HL-60/S4 (cell line): ENCODE data around the gene CRYGN.

Experiments used
- in situ Hi-C: fragments of 300-500 bp; cut with MboI; formaldehyde crosslinking; loops from 2 replicates; pipeline ENCODE4 v1.14.3; 2022; ENCODE audit warnings: low sequenced_read_pairs

CRYGN gene, protein sequence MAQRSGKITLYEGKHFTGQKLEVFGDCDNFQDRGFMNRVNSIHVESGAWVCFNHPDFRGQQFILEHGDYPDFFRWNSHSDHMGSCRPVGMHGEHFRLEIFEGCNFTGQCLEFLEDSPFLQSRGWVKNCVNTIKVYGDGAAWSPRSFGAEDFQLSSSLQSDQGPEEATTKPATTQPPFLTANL

DNA sequence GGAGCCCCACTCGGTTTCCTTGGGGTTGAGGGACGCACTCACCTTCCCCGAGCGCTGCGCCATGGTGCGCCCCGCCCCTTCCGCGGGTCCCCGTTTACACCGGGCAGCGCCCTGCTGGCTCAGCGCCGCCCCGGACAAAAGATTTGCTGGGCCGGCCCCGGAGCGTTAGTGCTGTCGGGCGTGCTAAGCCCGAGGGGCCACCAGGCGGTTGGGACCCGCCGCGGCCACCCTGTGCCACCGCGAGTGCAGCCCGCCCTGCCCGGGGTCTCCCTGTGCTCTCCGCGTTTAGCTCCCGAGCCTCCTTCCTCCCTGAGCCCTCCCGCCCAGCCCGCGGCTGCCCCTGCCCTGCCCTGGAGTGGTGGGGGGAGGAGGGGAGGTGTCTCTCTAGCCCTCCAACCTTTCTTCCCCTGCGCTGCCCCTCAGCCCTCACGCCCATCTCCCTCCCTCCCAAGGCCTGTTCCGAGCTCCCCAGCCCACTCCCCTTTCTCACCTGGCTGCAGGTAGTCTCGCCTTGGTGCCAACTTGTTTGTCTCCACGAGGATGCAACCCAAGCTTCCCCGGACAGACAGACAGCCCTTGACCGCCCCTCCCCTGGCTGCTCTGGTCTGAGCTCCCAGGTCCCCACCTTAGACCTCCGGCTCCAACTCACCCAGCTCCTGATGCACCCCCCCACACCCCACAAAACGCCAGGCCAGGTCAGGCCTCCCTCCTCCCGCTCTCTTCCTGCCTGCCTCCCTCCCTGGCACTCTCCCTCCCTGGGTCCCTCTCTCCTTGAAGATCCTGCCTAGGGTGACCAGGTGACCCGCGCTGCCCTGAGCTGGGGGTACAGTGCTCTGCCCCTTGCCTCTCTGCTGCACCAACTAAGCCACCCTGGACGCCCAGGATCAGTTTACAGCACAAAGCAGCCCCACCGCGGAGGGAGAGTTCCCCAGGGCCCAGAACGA is at the start of gene CRYGN:
Gene CRYGN, minus strand, starts transcription at position 287 of the 944 bp plus-strand sequence. Its CDS starts 224 bp downstream, at position 63.
- in situ Hi-C loops: loop anchor here (10.0 kb wide), 1 partner anchor 65 kb away; no protein-coding TSS in a partner anchor

DNA sequence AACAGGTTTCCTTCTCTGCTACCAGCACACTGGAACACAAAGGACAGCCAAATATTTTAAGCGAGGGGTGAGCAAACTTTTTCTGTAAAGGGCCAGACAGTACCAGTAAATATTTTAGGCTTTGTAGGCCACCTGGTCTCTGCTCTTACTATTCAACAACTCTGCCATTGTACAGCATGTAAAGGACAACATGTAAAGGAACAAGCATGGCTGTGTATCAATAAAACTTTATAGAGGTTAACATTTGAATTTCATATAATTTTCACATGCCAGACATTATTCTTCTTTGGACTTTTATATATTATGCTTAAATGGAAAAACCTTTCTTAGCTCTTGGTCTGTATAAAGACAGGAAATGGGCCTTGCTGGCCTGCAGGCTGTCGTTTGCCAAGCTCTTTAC is 49.6 kb upstream of the CRYGN start:
- in situ Hi-C loops: no loop called here

DNA sequence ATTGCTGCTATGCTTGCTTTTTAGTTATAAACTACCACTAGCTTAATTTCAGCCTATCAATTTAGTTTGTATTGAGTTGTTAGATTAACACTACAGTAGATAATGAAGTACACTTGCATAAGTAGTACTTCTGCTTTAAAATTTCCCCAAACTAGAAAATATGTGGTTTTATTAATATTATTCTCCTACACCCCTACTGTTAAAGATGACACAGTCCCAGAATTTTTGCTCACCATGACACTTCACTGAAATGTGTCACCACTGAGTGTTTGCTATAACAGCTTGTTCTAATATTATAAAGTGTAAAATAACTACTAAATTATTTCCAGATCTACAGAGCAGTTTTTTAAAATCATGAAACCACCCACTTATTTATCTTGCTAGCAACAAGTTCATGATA is 48.2 kb upstream of the CRYGN start:
- in situ Hi-C loops: no loop called here

- in situ Hi-C loops: no loop called here
Observed at GRCh38 chr7:151487228-151487627, 47.3 kb upstream of the CRYGN start.

- in situ Hi-C loops: no loop called here
Observed at GRCh38 chr7:151486074-151486473, 46.1 kb upstream of the CRYGN start.

DNA sequence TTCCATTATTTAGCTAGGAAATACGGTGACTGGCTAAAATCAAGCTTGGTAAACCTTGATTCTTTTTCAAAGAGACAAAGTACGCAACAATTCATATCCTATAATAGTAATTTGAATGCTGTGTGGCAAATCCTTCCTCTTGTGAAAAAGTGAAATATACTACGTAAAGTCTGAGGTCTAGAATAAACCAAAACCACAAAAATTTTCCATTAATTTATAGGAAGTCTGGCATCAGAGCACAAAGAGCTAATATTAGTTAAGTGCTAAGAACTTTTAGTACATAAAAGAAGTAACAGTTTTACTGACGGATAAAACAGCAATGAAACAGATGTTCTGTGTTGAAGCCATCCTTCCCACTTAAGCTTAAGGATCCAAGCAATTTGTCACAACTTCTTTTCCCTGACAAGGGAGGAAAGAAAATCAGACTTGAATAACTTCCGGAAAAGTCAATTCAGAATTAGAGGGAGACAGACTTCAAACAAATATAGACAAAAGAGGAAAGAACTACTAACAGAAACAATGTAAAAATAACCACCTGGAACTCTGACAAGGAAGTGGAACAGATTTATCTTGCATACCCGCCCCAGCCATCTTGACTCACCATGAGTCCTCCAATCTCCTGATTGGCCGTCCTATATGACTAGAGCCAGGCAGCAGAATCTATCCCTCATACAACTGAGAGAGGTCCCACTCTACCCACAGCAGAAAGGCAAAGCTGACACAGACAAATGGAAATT is 45.2 kb upstream of the CRYGN start:
- in situ Hi-C loops: no loop called here

DNA sequence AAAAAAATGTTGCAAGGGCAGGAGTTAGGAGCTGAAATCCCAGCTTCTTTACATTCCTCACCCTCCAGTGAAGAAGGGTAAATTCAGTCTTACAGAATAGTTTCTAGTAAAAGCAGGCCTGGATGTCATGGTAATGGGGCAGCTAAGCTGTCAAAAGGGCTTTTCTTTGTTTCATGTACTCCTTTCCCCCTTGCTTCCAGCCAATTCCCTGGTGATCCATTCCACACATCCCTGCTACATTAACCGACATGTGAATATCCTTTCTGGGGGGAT is 43.7 kb upstream of the CRYGN start:
- in situ Hi-C loops: no loop called here

GRCh38 chr7:151482883-151483710 is 43.2 kb upstream of the CRYGN start:
- in situ Hi-C loops: no loop called here

GRCh38 chr7:151481650-151482505 is 41.9 kb upstream of the CRYGN start:
- in situ Hi-C loops: no loop called here

DNA sequence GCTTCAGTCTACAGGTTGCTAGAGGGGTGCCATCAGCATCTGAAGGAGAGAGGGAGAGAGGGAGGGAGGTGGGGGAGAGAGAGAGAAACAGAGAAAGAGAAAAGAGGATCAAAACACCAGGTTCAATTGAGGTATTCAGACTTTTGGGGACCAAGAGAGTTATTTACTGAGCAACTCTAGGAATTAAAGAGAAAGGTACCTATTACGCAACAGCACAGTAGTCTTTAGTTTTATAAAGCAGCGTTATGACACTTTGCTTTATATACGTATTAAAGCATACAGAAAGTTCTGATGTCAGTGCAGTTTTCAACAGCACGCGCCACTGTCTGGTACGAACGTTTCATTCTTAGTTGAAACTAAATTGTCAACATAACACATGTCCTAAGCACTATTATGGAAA is 37.9 kb upstream of the CRYGN start:
- in situ Hi-C loops: no loop called here

DNA sequence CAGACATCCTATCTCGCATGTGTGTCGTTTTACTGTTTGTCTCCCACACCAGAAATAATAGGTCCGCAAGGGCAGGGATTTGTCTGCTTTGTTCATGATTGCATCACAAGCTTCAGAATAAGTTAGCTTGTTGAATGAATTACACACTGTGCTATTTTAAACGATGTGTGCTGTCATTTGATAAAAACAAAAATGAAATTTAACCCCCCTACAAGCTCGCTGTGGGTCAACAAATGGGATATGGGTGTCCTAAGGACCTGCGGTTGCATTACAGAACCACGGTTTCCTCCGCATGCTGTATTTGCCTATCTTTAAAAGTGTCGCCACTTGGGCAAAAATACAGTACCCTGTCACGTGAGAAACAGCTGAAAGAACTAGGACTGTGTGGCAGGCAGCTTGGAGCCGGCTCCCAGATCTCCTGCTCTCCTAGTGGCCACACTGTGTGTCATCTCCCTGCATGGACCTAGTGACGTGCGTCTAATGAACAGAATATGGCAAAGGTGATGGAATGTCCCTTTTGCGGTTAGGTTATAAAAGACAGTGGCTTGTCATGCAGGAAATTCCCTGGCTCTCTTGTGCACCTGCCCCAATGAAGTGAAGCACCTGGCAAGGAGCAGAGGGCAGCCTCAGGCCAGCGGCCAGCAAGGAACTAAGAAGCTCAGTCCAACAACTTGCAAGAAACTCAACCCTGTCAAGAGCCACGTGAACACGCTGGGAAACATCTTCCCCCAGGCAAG is 32.9 kb upstream of the CRYGN start:
- in situ Hi-C loops: no loop called here

DNA sequence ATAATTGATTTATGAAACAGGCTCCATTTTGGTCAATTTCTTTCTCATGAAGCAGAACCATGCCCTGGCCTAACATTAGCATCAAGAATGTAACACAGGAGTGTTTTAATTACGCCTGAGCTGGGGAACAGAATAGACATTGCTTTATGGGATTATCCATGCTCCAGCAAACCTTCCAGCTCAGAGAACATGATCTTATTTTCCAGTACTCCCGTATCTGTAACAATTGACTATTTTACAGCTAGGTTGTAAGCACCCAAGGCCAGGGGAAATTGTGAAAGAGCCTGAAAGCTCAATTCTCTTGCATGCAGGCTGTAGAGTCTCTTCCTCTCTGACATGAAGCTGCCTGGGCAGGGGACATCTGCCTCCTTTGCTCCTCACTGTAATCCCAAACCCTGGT is 30.8 kb upstream of the CRYGN start:
- in situ Hi-C loops: no loop called here

GRCh38 chr7:151469281-151469680 is 29.3 kb upstream of the CRYGN start:
- in situ Hi-C loops: no loop called here

DNA sequence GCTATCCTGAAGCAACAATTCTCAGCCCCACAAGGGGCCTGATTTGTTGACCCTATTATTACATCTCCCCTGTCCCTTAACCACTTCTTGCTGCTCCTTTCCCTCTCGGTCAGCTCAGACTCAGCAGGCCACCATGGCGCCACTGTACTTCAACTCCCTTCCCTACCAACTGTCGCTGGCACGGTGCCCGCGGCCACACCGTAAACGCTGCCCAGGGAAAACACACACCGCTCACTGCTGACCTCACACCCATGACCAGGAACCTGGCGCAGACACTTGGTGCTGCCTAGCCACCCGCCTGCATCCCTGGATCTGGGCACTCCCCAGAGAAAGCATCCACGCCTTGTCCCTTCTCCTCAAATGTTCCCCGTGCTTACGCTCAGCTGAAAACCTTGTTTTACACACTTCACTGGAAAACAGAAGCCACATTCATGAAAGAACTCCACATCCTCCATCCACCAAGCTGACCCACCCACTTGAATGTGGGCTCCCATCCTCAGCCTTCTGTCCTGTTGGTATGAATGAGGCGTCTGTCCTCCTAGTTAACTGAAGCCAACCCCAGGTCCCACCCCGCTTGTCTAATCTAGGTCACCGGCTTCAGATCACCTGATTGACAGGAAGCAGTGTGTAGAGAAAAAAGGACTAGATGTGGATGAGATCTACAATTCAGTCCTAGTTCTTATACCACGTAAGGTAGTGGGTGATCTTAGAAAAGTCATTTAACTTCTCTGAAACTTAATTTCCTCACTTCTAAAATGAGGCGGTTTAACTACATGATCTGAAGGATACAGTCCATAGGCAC is 28.5 kb upstream of the CRYGN start:
- in situ Hi-C loops: no loop called here

DNA sequence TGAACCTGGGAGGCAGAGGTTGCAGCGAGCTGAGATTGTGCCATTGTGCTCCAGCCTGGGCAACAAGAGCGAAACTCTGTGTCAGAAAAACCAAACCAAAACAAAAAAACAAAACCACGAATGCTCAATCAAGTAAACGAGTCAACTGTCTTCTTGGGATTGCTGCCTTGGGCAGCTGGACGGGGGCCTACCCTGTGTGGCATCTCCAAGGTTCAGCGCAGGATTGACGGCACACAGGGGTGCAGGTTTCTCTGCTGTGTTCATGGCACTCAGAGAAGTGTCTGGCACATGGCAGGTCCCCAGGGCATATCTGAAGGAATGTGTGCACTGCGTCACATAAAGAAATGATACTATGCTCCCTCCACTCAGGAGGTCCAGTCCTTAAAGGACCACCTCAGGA is 25.2 kb upstream of the CRYGN start:
- in situ Hi-C loops: no loop called here

GRCh38 chr7:151462306-151462779 is 22.4 kb upstream of the CRYGN start:
- in situ Hi-C loops: no loop called here

DNA sequence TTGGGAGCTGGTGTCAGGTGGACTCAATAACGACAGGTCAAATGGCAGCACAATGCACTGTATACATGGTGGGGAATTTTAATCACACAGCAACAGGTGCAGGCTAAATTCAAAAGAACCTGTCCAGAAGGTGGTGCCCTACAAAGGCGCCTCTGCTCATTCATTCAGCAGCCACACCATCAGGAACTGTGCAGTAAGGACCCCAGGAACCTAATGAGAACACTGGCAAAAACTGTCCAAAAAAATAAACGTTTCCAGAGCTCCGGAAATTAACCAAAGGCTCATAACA is 21.9 kb upstream of the CRYGN start:
- in situ Hi-C loops: no loop called here

DNA sequence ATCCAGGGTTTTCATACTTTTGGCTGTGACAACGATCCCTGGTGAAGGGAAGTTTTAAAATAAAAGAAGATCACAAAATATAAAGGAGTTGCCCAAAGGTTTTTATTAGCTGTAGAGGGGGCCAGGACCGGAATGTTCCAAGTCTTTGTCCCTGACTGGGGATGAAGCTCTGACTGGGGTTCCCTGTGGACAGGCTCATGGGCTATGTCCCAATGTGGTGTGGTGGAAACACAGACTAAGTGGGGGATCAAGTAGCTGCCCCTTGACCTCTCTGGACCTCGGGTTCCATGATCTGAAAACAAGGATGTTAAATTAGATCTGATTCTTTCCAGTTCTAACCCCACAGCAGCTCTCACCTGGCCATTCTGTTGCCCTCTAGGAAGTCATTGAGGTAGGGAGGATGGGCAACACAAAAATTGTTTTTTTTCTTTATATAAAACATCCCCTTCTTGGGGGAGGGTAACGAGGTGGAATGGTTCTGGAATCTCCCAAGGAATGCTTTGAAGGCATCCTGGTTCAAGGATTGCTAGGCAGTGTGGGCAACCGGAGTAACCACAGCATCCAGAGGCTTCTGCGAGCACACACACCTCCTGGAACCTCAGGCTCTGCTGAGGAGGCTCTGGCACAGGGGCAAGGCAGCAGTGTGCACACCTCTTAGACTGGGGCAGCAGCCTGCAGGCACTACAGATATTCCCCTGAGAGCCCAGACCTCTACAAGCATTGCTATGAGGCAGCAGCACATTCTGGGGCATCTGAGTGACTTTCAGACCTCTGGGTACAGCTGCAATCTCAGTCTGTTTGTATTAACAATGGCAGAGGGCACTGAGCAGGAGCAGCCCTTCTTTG is 21.4 kb upstream of the CRYGN start:
- in situ Hi-C loops: no loop called here
